ENCODE measurements around the gene NFATC1.

Gene NFATC1

DNA sequence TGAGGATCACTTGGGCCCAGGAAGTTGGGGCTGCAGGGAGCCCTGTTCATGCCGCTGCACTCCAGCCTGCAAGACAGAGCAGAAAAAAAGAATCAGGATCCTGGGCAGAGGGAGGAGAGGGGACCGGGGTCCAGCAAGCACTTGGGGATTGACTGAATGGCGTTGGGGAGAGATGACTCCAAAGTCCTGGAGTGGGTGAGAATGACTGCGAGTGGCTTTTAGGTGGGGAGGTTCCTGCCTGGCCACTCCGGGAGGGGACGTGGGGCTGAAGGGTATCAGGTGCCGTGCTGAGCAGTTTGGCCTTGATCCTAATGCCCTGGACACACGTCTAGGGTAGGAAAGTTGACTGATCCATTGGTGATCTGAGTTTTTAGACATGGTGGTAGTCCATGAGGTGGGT, 3.5 kb upstream of the NFATC1 start:
- no peak for DNase-seq

DNA sequence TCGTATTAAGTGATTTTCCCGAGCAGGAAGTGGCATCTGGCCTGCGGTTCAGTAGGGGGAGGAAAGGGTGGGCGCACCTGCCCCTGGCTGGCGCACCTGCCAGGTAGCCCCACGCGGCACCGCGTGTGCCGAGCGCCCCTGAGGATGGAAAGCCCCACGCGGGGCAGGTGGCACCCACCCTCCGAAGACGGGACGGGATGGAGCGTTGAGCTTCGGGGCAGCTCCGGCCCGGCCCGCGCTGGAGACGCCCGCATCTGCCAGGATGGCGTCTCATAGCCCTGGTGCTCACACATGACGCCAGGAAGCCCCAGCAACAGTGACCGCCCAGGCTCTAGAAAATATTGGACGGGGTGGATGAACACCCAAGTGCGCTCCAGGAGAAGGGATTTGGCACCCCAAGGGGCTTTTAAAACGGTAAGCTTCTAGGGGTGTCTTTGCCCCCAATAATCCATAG, 2.5 kb upstream of the NFATC1 start:
- DNase-seq: no peak

DNA sequence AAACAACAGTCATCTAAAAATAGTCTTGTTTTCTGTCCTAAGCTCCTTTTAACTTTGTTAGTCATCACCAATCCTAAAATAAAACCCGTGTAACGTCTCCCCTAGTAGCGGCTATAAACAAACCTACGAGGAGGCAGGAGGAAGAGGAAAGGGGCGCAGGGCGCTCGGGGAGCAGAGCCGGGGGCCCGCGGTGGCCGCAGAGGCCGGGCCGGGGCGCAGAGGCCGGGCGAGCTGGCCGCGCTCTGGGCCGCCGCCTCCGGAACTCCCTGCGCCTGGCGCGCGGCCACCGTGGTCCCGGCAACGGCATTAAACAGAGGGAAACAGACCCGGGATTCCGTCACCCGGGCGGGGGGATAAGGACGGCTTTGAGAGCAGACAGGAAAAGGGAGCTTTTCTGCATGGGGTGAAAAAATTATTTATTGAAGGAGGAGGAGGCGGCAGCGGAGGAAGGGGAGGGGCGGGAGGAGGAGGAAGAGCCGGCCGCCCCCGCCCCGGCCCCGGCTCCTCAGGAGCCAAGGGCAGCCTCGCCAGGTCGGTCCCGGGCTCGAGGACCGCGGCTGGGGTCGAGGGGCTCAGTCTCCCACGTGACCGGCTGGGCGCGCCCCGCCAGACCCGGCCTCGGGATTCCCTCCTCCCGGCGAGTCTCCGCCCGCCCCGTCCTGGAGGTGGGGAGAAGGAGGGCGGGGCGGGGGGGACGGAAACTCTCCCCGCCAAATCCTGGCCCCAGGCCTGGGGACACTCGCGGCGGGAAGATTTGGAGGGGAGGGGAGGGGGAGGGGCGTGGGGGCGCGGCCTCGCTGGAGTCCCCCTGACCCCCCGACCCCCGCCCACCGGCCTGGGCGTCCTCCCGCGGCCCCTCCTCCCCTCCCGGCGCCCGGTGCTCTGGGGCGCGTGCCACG, 1.8 kb upstream of the NFATC1 start:
- DNase-seq: peak; percentile 33 to 56

DNA sequence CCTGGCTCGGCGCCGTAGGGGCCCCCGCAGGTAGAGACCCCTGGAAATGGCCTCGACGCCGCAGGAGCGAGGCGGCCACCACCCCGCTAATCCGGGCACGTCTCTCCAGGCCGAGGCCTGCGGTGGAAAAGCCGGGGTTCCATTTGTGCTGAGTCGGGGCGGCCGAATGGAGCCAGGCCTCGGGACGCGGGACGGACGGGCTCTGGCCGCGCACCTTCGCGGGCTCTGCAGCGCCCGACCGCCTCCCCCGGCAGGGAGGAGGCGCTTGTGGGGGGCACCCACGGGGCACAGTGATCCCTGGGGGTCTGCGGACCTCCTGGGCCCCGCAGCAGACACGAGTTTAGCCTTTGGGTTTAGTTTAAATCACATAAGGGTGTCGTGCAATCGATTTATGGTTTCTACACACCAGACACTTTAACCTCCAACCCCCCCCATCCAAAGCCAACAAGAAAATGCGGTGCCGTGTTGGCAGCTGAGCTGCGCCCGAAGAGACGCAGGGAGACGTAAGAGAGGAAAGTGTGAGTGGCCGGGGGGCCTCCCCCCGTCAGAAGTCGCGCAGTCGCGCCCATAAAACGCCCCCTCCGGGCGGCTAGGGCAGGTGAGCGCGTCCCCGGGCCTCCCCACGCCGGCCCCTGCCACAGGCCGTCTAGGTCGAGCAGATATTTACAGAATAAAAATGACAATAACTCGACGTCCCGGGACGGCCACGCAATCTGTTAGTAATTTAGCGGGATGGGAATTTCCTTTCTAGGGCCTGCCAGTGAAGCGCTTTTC, 1.0 kb upstream of the NFATC1 start:
- DNase-seq: no peak

DNA sequence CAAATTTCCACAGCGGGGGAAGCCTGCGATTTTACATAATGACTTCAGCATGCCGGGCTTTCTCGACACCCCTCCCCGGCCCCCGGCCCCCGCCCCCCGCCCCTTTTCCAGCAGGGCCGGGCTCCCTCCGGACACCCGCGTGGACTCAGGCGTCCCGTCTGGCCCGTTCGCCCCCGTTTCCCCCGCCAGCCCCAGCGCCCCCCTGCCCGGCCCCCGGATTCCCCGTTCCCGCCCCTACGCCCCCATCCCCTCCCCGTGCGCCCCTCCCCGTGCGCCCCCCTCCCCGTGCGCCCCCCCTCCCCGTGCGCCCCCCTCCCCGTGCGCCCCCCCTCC, 456 bp upstream of the NFATC1 start:
- DNase-seq: no peak

DNA sequence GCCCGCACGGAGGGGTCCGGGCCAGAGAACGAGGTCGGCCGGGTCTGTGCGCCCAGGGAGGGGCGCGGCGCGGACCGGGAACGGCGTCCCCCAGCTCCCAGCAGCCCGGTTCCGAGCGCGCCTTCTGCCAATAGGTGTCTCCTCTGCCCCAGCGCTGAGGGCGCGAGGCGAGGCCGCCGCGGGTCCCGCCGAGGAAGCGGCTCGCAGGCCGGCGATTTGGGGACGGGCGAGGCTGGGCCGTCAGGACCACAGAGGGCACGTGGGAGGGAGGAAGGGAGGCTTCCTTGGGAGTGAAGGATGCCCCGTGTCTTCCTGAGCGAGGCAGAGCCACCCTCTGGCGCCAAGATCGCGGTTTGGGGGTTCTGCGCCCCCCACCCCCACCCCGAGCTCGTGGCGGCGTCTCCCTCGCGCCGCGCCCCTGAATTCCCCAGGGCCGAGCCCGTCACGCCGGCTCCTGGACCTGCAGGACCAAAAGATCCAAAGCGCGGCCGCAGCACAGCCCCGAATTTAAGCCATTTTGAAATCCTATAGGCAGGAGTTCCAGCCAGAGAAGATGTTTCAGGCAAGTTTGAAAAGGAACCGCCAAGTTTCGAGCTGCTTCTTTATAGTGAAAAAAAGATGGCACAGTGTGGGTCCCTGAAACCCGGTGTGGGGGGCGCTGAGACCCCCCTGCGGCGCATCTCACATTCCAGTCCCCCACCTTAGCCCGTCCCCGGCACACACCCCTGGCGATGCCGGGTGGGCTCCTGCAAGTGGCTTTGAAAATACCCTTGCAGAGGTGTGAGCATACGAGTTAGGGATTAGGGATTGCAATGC, 909 bp downstream of the NFATC1 start:
- DNase-seq: peak in 1 of 2 experiments; percentile 12

DNA sequence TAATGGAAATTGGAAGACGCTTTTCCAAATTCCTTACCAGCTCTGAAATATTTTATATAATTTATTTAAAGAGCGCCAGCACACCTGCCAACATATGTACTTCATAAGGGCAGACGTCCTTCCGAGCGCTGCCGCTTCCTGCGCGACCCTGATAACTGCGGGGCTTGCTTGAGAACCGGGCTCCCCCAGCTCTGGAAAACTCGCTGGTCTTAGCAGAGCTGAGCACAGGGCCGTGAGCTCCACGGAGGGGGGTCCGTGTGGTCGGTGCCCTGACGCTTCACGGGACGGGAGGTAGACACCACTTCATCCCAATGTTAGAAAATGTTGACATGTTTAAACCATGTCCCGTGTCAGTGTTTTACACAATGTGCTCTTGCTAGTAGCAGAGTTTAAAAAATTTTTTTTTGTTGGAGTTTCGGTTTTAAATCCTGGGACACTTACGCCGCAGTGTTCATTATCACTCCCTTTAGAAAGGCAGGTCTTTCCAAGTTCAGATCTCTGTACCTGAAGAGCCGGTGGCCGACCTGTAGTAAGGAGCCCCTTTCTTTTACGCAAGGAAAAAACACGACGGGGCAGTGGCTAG, 1.6 kb downstream of the NFATC1 start:
- no peak for DNase-seq

DNA sequence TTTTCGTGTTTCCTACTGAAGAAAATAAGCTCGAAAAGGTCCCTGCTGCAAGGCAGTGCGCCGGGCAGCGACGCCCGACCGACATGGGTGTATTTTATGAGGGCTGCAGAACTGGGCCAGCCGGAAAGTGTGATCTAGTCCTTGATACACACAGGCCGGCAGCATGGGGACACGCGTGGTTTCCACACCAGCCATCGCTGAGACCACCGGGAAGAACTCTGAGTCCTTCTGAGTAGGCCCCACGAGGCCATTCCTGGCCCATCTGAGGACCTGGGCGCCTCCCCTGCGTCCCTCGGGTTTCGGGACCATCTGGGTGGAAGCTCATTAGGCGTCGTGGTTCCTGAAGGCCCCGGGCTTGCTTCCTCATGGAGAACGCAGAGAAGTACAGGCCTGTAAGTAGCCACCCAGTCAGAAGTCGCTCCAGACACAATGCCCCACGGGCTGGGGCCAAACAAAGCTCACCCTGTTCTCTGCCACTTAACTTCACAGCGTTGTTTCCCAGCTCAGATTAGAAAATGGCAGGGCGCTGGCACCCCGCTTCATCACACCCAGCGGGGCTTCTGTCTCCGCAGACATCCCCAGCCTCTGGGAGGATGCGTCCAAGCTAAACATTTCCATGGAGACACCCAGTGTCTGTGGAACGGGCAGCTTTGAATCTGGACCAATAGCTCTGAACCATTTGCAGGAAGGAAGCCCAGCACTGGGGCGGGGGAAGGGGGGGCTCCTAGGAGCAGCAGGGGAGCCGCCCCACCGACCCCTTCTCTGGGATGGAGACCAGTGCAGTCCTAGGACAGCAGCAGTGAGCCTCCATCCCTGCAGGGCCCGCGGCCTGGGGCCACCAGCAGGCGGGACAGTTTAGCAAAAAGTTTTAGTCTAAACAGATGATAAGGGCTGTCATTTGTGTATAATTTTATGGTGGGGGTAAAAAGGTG, 2.4 kb downstream of the NFATC1 start:
- DNase-seq: no peak

DNA sequence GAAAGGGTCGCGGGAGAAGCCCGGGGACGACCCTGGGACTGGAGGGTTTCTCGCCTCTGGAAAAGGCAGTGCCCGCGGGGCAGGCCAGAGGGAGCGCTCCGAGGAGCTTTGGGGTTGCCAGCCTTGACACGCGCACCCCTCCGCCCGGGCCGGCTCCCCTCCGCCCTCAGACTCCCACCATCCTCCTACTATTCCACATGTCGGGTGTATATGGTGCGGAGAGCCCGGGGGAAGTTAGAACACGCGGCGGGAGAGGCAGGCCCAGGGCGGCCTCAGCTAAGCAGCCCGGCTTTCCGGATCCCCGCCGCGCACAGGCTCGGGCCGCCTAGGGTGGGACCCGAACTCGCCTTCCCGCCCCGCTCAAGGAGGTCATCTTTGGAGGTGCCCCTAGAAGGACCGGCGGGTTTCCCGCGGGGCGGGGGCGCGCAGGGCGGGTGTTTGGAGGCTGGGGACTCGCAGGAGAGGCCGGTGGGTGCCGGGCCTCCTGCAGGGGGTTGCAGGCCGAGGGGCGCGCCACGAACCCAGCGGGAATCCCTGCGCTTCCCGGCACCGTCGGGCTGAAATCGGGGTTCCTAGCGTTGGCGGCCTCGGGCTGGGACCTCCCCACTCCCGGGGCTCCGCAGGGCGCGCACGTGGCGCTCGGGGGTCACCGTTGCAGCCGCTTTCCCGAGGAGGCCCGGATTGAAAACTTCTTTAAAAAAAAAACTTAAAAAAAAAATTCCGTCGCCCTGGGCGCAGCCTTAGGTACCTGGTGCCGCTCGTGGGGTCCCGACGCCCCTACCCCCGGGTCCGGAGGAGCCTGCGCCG, 3.7 kb downstream of the NFATC1 start:
- DNase-seq: no peak

DNA sequence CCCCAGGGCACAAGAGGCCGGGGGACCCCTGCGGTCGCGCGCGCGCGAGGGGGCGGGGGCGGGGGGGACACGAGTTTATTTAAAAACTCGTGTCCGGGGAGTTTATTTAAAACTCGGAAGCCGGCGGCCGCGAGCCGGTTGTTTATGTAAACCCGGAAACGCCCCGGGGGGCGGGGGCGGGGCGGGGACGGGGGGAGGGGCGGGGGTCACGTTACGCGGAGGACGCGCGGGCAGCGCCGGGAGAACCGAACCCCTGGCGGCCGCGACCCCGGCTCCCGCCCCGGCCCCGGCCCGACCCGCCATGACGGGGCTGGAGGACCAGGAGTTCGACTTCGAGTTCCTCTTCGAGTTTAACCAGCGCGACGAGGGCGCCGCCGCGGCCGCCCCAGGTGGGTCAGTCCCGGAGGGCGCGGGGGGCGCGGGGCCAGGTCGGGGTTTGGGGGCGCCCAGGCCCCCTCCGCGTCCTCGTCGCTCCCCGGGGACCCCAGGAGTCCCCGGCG, 4.4 kb downstream of the NFATC1 start:
- peak in 1 of 2 experiments; percentile 9 for DNase-seq

DNA sequence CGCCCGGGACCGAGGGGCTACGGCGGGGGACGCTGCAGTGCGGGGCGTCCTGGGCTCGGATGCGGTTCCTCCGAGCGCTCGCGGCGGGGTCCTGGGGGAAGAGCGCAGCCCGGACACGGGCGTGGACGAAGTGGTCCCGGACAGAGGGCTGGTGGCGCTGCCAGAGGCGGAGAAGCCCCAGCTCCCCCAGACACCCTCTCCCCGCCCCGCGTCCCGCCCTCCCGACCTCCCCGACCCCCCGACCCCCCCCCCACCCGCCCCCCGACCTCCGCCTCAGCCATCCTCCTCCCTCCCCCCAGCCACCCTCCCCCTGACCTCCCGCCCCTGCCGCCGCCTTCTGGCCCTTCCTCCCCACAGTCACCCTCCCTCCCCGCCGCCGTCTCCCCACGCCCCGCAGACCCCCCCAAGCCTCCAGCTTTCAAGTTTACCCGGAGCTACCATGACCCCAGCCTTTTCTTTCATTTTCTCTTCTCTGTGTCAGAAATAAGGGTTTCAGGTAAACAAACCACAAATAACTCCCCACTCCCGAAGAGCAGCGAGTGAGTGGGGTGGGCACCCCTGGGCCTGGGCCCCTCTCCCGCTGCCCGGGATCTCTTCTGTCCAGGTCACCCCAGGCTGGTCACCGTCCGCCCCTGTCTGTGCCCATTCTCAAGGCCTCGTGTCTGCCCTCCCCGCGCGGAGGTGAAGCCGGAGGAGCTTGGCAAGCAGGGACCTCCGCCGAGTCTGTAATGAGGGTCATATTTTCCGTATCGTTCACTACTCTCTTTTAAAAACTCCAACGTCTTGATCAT, 5.1 kb downstream of the NFATC1 start:
- no peak for DNase-seq

DNA sequence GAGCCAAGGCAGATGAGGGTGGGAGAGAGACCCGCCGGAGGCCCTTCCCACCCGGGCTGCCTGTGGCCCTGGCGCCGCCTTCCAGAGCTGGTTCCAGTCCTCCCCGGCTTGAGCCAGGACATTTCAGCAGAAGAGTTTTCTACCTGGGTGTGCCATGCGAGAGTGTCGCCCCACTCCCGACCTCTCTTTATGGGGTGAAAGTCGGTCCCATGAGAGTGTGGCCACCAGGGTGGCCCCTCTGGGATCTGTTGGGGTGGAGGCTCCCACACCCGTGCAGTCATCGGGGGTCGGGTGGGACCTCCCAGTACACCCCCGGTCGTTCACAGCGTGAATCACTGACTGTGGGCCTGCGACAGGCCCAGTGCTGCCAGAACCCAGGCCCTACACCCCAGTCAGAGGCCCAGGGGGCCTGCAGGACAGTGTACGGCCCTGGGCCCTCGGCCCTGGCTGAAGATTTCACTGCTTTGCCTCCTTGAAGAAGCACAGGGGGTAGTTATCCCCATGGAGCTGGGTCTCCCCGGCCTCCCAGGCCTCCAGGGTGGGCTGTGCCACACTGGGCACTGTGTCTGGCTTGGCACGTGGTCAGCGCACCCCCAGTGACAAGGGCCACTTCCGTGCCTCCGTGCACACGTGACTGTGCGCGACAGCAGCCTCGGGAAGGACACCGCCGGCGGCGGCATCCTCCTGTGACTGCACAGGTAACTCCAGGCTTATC, 5.9 kb downstream of the NFATC1 start:
- no peak for DNase-seq

DNA sequence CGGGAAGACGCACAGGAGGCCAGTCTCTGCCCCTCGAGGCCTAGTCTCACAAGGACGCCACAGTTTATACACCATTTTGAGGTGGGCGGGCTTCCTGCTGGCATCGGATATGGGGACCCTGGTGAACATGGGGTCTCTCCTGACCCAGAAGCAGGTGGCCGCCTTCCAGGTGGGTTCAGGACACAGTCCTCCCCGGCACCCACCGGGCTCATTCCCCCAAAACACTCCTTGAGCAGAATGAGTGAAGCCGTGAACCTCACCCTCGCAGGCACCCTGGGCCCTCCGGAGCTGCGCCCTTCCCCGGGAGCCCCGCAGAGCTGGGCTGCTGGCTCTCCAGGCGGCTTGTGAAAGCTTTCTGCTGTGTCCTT, 6.5 kb downstream of the NFATC1 start:
- no peak for DNase-seq

DNA sequence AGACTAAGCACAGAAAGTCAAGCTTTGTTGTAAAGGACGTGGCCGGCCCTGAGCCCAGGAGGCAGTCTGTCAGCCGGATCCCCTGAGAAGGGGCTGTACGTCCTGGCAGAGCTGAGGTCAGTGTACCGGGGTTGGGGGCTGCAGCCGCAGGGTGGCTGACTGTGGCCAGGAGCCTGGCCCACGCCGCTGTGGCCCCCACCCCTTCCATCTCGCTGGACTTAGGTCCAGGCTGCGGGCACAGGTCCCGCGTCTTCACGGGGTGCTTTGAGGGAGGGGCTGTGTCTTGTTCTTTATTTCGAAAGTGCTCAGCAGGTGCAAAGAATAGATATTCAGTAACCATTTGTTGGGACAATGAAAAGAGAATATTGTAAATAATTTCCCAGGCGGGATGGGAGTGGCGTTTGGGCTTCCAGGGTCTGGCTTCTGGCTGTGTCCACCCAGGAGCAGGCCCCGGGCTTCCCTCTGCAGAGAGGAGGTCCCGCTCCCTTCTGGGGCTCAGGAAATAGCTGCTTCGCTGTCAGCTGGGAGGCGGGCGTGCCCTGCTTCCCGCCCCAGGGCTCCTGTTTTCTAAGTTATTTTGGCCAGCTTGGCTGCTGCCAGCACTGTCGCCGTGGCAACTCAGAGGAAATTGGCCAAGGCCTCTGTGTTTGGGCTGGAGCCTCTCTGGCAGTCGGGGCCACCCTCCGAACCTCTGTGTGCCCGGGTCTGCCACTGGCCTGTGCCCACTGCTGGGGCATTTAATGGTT, 7.4 kb downstream of the NFATC1 start:
- no peak for DNase-seq

DNA sequence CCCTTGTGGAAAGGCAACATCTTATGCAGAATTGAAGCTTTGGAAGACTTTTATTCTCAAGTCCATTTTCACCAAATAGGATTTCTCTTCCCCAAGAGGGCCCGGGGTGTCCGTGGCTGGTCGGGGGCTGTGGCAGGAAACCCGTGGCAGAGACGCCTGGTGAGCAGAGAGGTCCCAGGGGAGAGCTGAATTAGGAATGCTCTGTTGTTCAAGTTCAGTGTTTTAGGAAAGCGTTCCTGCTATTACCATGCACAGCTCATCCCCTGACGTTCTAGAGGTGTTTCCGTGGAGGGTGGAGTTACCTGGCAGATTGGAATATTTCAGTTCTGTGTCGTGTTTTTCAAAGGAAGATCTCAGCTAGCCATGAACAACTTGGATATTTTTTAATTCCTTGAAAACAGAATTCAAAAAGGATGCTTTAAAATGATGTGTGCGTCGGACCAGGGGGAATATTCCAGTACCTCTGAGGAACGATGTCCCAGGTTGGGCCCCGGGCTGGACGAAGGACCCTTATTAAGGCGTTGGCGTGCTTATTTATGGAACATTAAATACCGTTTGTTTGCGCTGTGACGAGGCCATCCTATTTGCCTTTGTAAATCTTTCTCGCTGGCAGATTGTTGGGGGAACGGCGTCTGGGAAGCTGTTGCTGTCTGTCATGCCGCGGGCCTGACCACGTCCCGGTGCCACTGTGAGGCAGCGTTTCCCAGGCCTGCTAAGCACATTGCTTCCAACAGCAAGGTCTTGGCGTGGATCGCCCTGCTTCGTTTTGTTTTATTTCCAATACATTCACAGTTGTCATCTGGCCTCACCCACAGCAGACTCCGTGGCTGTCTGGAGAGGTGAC, 8.2 kb downstream of the NFATC1 start:
- DNase-seq: no peak

DNA sequence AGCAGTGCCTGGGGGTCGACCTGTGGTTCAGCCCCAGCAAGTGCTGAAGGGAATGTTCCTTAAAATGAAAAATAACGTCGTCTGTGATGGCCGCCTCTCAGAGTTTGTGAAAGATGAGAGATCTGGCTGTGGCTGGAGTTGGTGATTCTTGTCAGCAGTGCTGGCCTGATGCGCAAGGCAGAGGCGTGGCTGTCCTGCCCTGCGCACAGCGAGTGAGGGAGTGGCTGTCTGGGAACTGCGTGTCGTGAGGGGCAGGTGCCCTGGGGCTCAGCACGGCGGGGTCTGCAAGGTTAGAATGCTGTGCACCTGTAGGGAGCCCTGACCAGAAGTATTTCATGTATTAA, 8.8 kb downstream of the NFATC1 start:
- DNase-seq: no peak

DNA sequence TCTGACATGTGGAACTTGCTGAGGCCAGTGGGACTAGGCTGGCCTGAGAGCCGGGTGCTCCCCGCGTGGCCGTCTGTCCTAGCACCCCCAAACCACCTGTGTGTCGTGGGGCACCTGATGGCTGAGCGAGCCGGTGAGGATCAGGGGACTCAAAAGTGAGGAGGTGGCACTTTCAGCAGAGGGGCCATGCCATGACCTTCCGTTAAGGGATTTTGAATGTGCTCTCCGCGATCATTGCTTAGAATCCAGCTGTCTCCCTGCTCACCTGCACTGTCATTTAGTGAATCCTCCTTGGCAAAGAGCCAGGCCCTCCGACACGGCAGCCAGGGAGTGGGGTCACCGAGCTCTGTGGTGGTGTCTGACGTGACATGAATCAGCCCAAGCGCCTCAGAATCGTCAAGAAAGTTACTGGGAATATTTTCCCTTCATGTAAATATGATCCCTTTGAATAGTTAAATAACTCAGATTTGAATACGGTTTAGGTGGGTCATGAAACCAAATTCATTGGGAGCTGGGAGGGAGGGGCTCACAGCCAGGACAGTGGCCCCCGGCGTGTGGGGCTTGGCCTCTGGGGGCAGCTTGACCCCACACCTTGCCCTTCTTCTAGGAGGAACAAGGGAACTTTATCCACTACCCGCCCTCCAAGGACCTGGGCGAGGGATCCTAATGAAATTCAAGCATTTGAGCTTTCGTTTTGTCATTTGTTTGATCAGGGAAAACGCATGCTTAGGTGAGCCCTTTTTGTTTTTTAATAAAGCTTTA, 9.5 kb downstream of the NFATC1 start:
- no peak for DNase-seq

Data from SW 1271 (cell line).